OCI-LY1 (cell line): ENCODE results near the gene KAT2B.

Source experiments
- CTCF ChIP-seq: fragments of 200-600 bp; sonication (generic), shearing (Covaris generic); IDR thresholded peaks from 2 replicates; pipeline ENCODE4 v1.5.1; 2017; ENCODE audit warnings: mild to moderate bottlenecking, antibody characterized with exemption, low read length, moderate library complexity, mixed read lengths
- EZH2 ChIP-seq: fragments of 200-600 bp; sonication (generic), shearing (Covaris generic); IDR thresholded peaks from 2 replicates; pipeline ENCODE4 v1.8.0; 2017; ENCODE audit warnings: borderline replicate concordance, mixed run types, mild to moderate bottlenecking, antibody characterized with exemption, low read length, moderate library complexity, mixed read lengths

GRCh38 chr3:20173844-20174410, 133.7 kb downstream of the KAT2B start:
- TF ChIP-seq CTCF (no peak), EZH2 (no peak)
